Testis (tissue), 2 donors: Measurements from ENCODE around the gene KRT39.

Experiments
- POLR2A ChIP-seq: fragments of 450-650 bp; IDR thresholded peaks from one replicate; pipeline ENCODE4 v1.6.1; 2017; ENCODE audit warnings: antibody characterized with exemption, mild to moderate bottlenecking, moderate library complexity
- TF ChIP-seq, protein P1 (sequence below), 3 experiments: fragments of 450-650 bp in 2 of 3; fragments of 200-600 bp in 1 of 3; sonication (generic) in 1 of 3; IDR thresholded peaks; one replicate each; pipeline ENCODE4 v1.5.1; 2016 to 2019; ENCODE audit warnings: antibody characterized with exemption in 3 of 3, mild to moderate bottlenecking in 2 of 3, moderate library complexity in 1 of 3

DNA sequence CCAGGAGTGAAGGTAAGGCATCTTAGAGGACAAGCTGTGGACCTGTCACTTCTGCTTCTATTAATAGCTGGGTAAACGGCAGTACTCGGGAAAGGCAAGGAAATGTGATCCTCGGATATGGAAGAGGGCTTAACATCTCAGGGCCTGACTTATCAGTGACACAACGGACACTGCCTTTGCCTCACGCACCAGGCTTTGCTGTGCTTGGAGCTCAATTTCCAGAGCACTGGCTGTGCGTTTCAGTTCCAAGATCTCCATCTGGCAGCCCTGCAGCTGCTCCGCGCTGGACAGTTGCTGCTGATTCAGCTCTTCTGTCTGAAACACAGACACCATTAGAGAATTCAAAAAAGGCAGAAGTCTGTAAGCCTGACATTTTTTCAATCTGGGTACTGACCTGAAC is 13.8 kb upstream of the KRT39 start:
- TF ChIP-seq, protein P1, sequence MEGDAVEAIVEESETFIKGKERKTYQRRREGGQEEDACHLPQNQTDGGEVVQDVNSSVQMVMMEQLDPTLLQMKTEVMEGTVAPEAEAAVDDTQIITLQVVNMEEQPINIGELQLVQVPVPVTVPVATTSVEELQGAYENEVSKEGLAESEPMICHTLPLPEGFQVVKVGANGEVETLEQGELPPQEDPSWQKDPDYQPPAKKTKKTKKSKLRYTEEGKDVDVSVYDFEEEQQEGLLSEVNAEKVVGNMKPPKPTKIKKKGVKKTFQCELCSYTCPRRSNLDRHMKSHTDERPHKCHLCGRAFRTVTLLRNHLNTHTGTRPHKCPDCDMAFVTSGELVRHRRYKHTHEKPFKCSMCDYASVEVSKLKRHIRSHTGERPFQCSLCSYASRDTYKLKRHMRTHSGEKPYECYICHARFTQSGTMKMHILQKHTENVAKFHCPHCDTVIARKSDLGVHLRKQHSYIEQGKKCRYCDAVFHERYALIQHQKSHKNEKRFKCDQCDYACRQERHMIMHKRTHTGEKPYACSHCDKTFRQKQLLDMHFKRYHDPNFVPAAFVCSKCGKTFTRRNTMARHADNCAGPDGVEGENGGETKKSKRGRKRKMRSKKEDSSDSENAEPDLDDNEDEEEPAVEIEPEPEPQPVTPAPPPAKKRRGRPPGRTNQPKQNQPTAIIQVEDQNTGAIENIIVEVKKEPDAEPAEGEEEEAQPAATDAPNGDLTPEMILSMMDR (IDR thresholded peaks at IDR 0.05) = no peak
- TF ChIP-seq POLR2A = no peak
